Measurements from ENCODE around the gene ZNF688. TPM values are rescaled to one million over a fixed set of nuclear protein-coding genes. Genes with fewer than 3 reads are reported as not detected.

ZNF688 gene
- total and polyA plus RNA-seq, 8 donors = 7.6 to 26.4 (median 10.4) TPM

DNA sequence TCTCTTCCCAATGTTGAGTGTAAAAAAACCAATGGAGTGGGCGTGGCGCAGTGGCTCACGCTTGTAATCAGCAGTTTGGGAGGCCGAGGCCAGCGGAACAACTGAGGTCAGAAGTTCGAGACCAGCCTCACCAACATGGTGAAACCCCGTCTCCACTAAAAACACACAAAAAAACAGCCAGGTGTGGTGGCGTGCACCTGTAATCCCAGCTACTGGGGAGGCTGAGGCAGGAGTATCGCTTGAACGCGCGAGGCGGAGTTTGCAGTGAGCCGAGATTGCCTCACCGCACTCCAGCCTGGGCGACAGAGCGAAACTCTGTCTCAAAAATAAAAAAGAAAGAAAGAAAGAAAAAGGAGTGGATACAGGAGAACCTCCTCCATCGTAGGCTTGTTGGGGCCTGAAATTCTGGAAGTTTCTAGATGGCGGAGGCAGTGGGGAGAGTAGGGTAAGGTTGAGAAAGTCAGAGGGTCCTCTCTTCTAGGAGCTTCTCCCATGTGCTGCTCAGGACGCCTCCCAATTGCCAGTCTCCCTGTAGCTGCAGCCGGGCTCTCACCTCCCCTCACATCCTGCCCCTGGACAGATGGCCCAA, 12.6 kb downstream of the ZNF688 start:
- FAIRE-seq (no peak), DNase-seq (no peak), ATAC-seq (peak in 1 of 4 donors; percentile 2)
- Histone ChIP-seq H3K4me3 (peak overlapping the region in 2 of 4 donors; percentile 65 to 90), H3K27me3 (no peaks in the 10 kb centered on the region), H3K4me1 (peaks cover 0 to 10% (median 0%) of the 10 kb centered on the region in 3 donors), H3K27ac (peak overlapping the region; percentile 91 to 97 (median 96)), H3K36me3 (peaks cover 0 to 16% (median 7%) of the 10 kb centered on the region in 3 donors), H3K9me3 (no peaks in the 10 kb centered on the region)
- 81 to 82% methylated on average over 21 of the region's 21 CpGs for WGBS, 2 donors
- TF ChIP-seq, protein P1, sequence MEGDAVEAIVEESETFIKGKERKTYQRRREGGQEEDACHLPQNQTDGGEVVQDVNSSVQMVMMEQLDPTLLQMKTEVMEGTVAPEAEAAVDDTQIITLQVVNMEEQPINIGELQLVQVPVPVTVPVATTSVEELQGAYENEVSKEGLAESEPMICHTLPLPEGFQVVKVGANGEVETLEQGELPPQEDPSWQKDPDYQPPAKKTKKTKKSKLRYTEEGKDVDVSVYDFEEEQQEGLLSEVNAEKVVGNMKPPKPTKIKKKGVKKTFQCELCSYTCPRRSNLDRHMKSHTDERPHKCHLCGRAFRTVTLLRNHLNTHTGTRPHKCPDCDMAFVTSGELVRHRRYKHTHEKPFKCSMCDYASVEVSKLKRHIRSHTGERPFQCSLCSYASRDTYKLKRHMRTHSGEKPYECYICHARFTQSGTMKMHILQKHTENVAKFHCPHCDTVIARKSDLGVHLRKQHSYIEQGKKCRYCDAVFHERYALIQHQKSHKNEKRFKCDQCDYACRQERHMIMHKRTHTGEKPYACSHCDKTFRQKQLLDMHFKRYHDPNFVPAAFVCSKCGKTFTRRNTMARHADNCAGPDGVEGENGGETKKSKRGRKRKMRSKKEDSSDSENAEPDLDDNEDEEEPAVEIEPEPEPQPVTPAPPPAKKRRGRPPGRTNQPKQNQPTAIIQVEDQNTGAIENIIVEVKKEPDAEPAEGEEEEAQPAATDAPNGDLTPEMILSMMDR (IDR thresholded peaks at IDR 0.05) = no peak
- intact Hi-C loops (cut with DNase I) = no loop called here

DNA sequence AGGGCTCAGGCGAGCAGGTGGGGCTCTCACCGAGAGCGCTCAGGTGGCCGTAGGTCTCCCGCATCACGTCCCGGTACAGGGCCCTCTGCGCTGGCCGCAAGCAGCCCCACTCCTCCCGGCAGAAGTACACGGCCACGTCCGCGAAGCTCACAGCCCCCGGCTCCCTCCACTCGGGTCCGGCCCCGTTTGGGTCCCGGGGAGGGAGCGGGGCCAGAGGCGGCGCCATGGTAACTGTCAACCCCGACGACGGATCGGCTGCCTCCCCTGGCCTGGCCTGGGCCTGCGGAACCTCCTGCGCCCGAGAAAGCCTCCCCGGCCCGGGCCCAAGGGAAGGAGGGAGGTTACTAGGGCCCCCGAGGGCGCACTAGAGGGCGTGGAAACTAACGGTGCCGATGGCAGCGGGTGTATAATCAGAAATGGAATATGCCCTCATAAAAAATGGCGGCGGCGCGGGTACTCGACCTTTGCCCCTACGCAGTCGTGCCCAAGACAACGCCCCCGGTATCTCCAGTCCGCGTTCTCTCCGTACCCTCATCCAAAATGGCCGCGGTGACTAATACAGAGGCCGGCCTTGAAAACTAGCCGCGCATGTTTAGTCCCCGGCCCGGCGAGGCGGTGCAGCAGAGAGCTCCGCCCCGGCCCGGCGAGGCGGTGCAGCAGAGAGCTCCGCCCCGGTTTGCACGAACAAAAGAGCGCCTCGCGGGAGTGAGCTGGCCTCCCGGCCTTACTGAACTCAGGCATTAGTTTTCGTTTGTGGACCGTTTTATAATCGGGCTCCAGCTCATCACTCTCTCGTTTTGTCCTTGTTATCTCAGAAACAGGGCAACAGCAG, 13.3 kb downstream of the ZNF688 start, which contains the start of gene ZNF764:
ZNF764 (minus strand) TSS at position 418 of the 832 bp plus-strand sequence; CDS start at position 226, 192 bp downstream.
- 0% methylated on average over 74 of the region's 74 CpGs for WGBS, 2 donors
- ATAC-seq (peak; percentile 93 to 98 (median 96)), FAIRE-seq (peak; percentile 95), DNase-seq (peak; percentile 95 to 99 (median 98))
- H3K4me3 ChIP-seq = peak within 1 kb of the TSS; percentile 65 to 90 (median 88)
- peaks cover 0 to 10% (median 0%) of the 10 kb centered on the region in 3 donors for H3K4me1 ChIP-seq
- H3K27me3 ChIP-seq = no peaks in the 10 kb centered on the region
- TF ChIP-seq, protein P1 (IDR thresholded peaks at IDR 0.05) = no peak
- H3K9me3 ChIP-seq = no peaks in the 10 kb centered on the region
- peak within 1 kb of the TSS; percentile 91 to 97 (median 96) for H3K27ac ChIP-seq
- peaks cover 0 to 16% (median 7%) of the 10 kb centered on the region in 3 donors for H3K36me3 ChIP-seq
- intact Hi-C loops (cut with DNase I) = no loop called here

DNA sequence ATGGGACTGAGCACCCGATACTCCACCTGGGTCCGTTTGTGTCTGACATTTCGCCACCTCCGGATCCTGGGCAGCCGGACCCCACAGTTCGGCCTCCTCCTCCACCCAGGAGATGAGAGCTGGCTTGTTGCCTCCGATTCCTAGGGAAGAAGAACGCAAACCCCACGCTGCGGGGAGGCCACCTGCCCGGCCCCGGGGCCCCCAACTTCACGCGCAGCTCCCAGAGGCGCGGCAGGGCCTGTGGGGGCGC, 13.9 kb downstream of the ZNF688 start:
- TF ChIP-seq, protein P1 (IDR thresholded peaks at IDR 0.05) = no peak
- ATAC-seq = peak; percentile 2 to 7 (median 4)
- peaks cover 0 to 16% (median 7%) of the 10 kb centered on the region in 3 donors for H3K36me3 ChIP-seq
- no peaks in the 10 kb centered on the region for H3K27me3 ChIP-seq
- peak overlapping the region; percentile 91 to 97 (median 96) for H3K27ac ChIP-seq
- no peaks in the 10 kb centered on the region for H3K9me3 ChIP-seq
- no peak for FAIRE-seq
- 0% methylated on average over 17 of the region's 17 CpGs for WGBS, 2 donors
- no peak for DNase-seq
- H3K4me3 ChIP-seq = peak overlapping the region; percentile 65 to 90 (median 88)
- peaks cover 0 to 10% (median 0%) of the 10 kb centered on the region in 3 donors for H3K4me1 ChIP-seq
- intact Hi-C loops (cut with DNase I) = no loop called here

DNA sequence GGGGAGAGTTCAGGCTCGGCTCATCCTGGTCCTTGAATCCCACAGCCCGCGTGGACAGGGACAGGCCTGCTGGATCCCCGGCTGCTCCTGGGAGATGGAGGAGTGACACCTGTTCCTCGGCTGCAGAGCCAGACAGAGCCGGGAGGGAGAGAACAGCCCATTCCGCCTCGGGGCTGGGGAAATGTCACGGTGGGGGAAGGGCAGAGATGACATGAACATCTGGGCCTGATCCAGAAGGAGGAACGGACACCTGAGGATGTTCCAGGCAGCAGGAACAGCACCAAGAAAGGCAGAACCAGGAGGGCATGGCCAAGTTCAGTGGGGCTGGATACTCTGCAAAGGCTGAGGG, 15.4 kb downstream of the ZNF688 start:
- Histone ChIP-seq H3K4me1 (peaks cover 0 to 10% (median 0%) of the 10 kb centered on the region in 3 donors), H3K27me3 (no peaks in the 10 kb centered on the region), H3K4me3 (no peak overlapping the region), H3K9me3 (no peaks in the 10 kb centered on the region), H3K27ac (no peak overlapping the region), H3K36me3 (peaks cover 0 to 16% (median 7%) of the 10 kb centered on the region in 3 donors)
- TF ChIP-seq, protein P1 (IDR thresholded peaks at IDR 0.05) = no peak
- ATAC-seq (no peak), FAIRE-seq (no peak), DNase-seq (no peak)
- WGBS, 2 donors = 70 to 73% methylated on average over 10 of the region's 10 CpGs
- intact Hi-C loops (cut with DNase I) = no loop called here
